Measurements from ENCODE around the gene RBMS3.

The RBMS3 gene

GRCh38 chr3:29312395-29312794, 31.5 kb downstream of the RBMS3 start:
- ChIA-PET CTCF (no interaction called here), POLR2A (no interaction called here)
- DNase-seq (ENCODE audit: extremely low spot score) = no peak
- TF ChIP-seq NFRKB (IDR thresholded peaks at IDR 0.05) (no peak), FOXA1 (IDR thresholded peaks at IDR 0.05) (no peak)

- CTCF ChIA-PET = no interaction called here
- TF ChIP-seq BHLHE40 (IDR thresholded peaks at IDR 0.05; ENCODE audit: borderline replicate concordance) (no peak), LEF1 (IDR thresholded peaks at IDR 0.05; ENCODE audit: borderline replicate concordance) (no peak), PKNOX1 (IDR thresholded peaks at IDR 0.05) (no peak), L3MBTL2 (conservative IDR thresholded peaks at IDR 0.05) (no peak), CTBP1 (IDR thresholded peaks at IDR 0.05; ENCODE audit: borderline replicate concordance) (no peak), SP1 (IDR thresholded peaks at IDR 0.05) (no peak), ARNT (IDR thresholded peaks at IDR 0.05) (no peak), TARDBP (IDR thresholded peaks at IDR 0.05) (no peak), ELF4 (IDR thresholded peaks at IDR 0.05) (no peak), FOXA1 (IDR thresholded peaks at IDR 0.05) (no peak), FOXK2 (IDR thresholded peaks at IDR 0.05) (no peak), SUZ12 (IDR thresholded peaks at IDR 0.05) (no peak), NFRKB (IDR thresholded peaks at IDR 0.05) (no peak), ZNF384 (IDR thresholded peaks at IDR 0.05) (no peak), HDGF (IDR thresholded peaks at IDR 0.05; ENCODE audit: borderline replicate concordance) (no peak), FOXM1 (IDR thresholded peaks at IDR 0.05; ENCODE audit: borderline replicate concordance) (no peak)
- no peak for DNase-seq (ENCODE audit: extremely low spot score)
- POLR2A ChIA-PET = no interaction called here
Measured at GRCh38 chr3:29312960-29313452, 32.1 kb downstream of the RBMS3 start.

GRCh38 chr3:29313981-29314726, 33.3 kb downstream of the RBMS3 start:
- no peak for DNase-seq (ENCODE audit: extremely low spot score)
- CTCF ChIA-PET = no interaction called here
- POLR2A ChIA-PET = no interaction called here
- TF ChIP-seq BHLHE40 (IDR thresholded peaks at IDR 0.05; ENCODE audit: borderline replicate concordance) (no peak), HDGF (IDR thresholded peaks at IDR 0.05; ENCODE audit: borderline replicate concordance) (no peak), ARNT (IDR thresholded peaks at IDR 0.05) (no peak), CTBP1 (IDR thresholded peaks at IDR 0.05; ENCODE audit: borderline replicate concordance) (no peak), FOXM1 (IDR thresholded peaks at IDR 0.05; ENCODE audit: borderline replicate concordance) (no peak), TARDBP (IDR thresholded peaks at IDR 0.05) (no peak), ZNF384 (IDR thresholded peaks at IDR 0.05) (no peak), NFRKB (IDR thresholded peaks at IDR 0.05) (no peak), FOXK2 (IDR thresholded peaks at IDR 0.05) (no peak), PKNOX1 (IDR thresholded peaks at IDR 0.05) (no peak), LEF1 (IDR thresholded peaks at IDR 0.05; ENCODE audit: borderline replicate concordance) (no peak), SP1 (IDR thresholded peaks at IDR 0.05) (no peak), ELF4 (IDR thresholded peaks at IDR 0.05) (no peak), FOXA1 (IDR thresholded peaks at IDR 0.05) (no peak), L3MBTL2 (conservative IDR thresholded peaks at IDR 0.05) (no peak), SUZ12 (IDR thresholded peaks at IDR 0.05) (no peak)

- ChIA-PET CTCF (no interaction called here), POLR2A (no interaction called here)
- DNase-seq (ENCODE audit: extremely low spot score) = no peak
- TF ChIP-seq FOXK2 (IDR thresholded peaks at IDR 0.05) (no peak), ARNT (IDR thresholded peaks at IDR 0.05) (no peak), NFRKB (IDR thresholded peaks at IDR 0.05) (no peak)
Measured at GRCh38 chr3:29314727-29315088, 33.8 kb downstream of the RBMS3 start.

- TF ChIP-seq SP1 (IDR thresholded peaks at IDR 0.05) = no peak
- no peak for TF ChIP-seq ZNF384 (IDR thresholded peaks at IDR 0.05)
- no peak for TF ChIP-seq FOXM1 (IDR thresholded peaks at IDR 0.05; ENCODE audit: borderline replicate concordance)
- TF ChIP-seq FOXA1 (IDR thresholded peaks at IDR 0.05) = no peak
- no peak for TF ChIP-seq FOXK2 (IDR thresholded peaks at IDR 0.05)
- no peak for TF ChIP-seq SUZ12 (IDR thresholded peaks at IDR 0.05)
- no peak for TF ChIP-seq L3MBTL2 (conservative IDR thresholded peaks at IDR 0.05)
- ChIA-PET POLR2A (no interaction called here), CTCF (no interaction called here)
- no peak for DNase-seq (ENCODE audit: extremely low spot score)
Measured at GRCh38 chr3:29317659-29318173, 36.8 kb downstream of the RBMS3 start.

GRCh38 chr3:29318251-29318650, 37.4 kb downstream of the RBMS3 start:
- DNase-seq (ENCODE audit: extremely low spot score) = no peak
- POLR2A ChIA-PET = no interaction called here

More at GRCh38 chr3:29318251-29318650, 37.4 kb downstream of the RBMS3 start:
- TF ChIP-seq FOXK2 (IDR thresholded peaks at IDR 0.05) = no peak
- TF ChIP-seq LEF1 (IDR thresholded peaks at IDR 0.05; ENCODE audit: borderline replicate concordance) = no peak
- TF ChIP-seq PKNOX1 (IDR thresholded peaks at IDR 0.05) = no peak
- no peak for TF ChIP-seq BHLHE40 (IDR thresholded peaks at IDR 0.05; ENCODE audit: borderline replicate concordance)
- CTCF ChIA-PET = no interaction called here

All from HEK293T (cell line).